ENCODE measurements around the gene CENPVL1.
"Not testable (repeated sequence)": the region's sequence is repeated elsewhere in the genome, so short reads cannot be mapped to it uniquely, and the experiment has no call there.

Gene CENPVL1

GRCh38 chrX:51710277-51711164 is at the start of gene CENPVL1:
Gene CENPVL1, plus strand, starts transcription at chrX:51710512. Its CDS starts 0 bp downstream, at chrX:51710512.
- DNase-seq, result not testable (repeated sequence)

DNA sequence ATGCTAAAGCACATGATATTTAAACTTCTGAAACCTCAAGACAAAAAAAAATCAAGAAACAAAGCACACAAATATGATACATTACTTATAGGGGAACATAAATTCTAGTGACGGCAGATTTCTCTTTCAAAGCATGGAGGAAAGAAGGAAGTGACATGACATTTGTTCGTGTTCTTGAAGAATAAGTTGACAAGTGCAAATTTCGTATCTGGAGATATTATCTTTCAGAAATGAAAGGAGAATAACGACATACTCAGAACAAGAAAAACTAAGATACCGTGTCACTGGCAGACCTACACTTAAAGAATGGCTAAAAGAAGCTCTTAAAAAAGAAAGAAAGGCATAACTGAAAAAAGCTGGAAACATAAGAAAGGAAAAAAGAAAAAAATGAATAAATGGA is 44.3 kb upstream of the CENPVL1 start:
- DNase-seq, result no peak

- DNase-seq, result not testable (repeated sequence)
These were observed 30.5 kb upstream of the CENPVL1 start for GRCh38 chrX:51679689-51680433.

DNA sequence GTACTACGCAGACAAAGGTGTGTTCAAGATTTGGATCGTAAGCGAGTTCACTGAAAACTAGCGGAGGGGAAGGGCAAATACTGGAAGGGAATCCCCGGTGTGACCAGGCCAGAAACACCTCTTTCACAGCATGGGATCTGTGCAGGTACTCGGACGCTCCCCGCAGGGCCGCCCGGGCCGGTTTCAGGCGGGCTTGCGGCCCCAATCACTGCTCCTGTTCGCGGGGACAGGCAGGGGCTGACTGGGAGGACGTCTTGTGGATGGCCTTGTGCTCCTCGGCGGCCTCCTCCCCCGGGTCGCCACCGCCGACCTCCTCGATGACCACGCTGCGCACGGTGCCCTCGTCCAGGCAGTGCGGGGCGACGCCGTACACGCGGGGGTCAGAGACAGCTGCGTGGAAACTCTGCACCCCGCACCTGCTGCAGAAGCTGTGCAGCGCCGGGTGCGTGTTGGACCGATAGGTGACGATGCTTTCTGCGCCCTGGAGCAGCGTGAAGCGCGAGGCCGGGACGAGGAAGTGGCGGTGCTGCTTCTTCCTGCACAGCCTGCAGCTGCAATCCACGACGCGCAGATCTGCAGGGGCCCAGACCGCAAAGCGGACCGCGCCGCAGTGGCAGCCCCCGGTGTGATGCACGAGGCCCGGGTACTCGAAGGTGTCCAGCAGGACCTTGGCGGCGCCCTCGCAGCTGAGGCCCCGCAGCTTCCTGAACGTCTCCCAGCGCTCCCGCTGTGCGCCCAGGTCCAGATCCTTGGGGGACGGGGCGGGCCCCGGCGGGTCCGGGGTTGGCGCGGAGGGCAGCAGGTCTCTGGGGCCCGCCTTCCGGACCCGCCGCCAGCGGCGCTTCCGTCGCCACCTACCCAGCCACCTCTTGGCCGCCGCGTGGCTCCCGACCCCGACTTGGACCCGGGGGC is 28.2 kb upstream of the CENPVL1 start:
- DNase-seq, result not testable (repeated sequence)

DNA sequence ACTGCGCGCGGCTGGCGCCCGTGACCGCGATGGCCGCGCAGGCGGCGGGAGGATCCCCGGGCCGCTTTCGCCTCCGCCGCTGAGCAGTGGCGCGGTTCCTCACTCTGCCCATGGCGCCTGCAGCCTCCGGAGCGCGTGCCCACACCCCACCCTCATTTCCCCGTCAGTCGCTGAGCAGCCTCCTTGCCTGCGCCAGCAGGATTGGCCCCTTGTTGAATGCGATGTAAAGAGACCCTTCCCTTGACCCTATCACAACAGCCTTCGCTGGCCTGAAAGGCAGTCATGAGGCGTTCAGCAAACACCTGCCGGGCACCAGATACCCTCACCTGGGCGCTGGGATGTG is 27.6 kb upstream of the CENPVL1 start, which contains the start of gene CENPVL2:
Gene CENPVL2 (minus strand): TSS at position 112 of the 343 bp plus-strand sequence. CDS start 0 bp downstream, at position 112.
- not testable (repeated sequence) for DNase-seq

GRCh38 chrX:51694254-51694653 is 16.1 kb upstream of the CENPVL1 start:
- no peak for DNase-seq

GRCh38 chrX:51697397-51697796 is 12.9 kb upstream of the CENPVL1 start:
- no peak for DNase-seq

DNA sequence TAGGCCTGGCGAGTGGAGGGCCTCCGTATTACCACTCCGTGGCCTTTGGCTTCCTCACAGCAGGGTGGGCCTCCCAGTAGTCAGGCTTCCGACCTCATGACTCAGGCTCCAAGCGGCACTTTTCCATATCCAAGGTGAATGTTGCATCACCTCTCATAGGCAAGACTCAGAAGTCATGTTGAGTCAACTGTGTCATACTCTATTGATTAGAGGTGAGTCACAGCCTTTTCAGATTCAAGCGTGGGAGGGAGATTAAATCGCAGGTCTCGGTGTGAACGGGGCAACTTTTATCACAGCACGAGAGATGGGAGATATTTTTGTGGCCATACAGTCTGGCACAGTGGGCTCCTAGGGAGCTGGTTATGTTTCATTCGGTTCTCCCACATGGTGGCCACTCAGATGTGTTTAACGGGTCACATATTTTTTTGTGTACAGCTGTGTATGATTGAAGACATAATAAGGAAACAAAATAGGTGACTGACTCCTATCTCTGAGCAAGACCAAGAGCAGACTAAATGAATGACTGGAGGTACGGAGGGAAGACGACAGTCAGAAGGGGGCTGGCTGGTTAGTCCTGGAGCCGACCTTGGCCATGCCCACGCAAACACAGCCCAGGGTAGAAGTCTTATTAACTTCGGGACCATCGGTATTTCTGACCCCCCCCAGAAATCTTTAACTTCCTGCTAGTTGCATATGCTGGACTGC is 2.8 kb downstream of the CENPVL1 start:
- not testable (repeated sequence) for DNase-seq

- DNase-seq, result no peak
These were observed 17.9 kb downstream of the CENPVL1 start for GRCh38 chrX:51728202-51728601.

GRCh38 chrX:51737091-51737490 is 26.8 kb downstream of the CENPVL1 start:
- no peak for DNase-seq

- no peak for DNase-seq
These were observed 32.3 kb downstream of the CENPVL1 start for GRCh38 chrX:51742586-51742985.

- DNase-seq, result peak; percentile 19
These were observed 33.1 kb downstream of the CENPVL1 start, which contains the start of gene GSPT2 for GRCh38 chrX:51743179-51743957. Gene GSPT2, plus strand, starts transcription at chrX:51743442. Its CDS starts 185 bp downstream, at chrX:51743627.

DNA sequence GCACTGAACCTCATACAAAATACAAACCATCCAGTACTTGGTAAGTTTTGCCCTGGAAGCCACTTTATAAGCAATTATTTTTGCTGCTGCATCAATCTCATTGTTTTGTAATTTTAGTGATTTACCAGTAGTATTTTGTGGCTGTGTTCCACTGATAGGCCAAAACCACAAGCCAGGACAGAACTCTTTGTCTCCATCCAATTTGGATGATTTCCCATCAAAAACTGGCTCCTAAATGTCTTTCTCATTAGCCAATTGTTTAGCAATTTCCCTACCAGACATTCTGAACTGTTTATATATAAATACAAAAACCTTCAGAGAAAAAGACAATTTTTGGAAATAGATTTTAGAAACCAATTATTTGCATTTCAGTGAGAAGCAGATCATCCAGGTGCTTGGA is 37.4 kb downstream of the CENPVL1 start:
- no peak for DNase-seq

DNA sequence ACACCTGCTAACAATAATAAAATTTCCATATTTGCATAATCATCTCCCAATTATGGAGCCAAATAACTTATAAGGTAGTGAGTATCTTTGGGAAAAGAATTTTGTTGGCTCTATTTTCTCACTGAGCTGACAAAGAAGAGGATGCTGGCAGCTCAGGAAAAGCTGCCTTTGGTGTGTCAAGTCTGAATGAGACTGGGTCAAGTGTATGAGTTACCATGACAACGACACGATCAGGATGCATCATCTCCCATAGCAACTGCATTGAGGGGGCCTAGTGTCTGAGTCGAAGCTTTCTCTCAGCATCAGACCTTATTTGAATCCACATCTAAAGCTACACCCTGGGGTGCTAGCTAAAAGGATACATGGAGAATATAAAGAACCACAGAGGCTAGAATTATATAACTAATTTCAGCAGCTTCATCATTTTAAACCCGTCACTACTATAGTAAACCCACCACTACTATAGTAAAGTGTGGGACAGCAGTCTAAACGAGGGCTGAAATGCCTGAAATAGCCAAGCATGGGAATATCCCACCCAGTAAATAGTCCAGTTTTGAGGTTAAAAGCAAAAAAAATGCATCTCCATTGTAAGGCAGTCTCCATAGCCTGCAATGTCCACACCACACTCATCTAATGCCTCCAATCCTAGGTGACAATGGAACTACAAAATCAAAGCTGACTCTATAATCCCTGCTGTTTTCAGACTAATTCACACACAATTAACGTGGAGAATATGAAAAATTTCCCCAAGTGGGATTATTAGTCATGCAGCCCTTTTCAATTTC is 48.9 kb downstream of the CENPVL1 start:
- DNase-seq, result no peak

DNA sequence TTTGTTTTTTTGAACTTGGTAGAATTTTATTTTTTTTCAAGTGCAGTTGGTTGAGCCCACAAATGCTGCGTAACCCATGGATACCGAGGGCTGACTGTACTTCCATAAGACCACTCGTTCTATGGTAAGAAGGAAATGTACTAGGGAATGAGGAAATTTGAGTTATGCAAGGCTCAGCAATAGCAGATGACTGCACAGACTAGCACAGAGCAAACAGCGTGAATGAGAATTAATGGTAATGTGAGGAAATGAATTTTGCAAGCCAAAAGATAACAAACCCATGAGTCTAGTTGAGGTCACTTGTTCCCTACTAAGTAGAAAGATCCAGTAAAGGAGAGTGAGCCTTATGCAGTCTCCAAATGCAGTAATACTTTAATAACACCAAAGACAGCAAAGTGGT is 50.3 kb downstream of the CENPVL1 start:
- no peak for DNase-seq

Data from NCI-H510A (cell line).